Esophagus muscularis mucosa (tissue), 3 donors: ENCODE results near the gene CAMK1D.

Source experiments
- CTCF ChIP-seq, 3 experiments: fragments of 200-600 bp in 2 of 3; fragments of 450-650 bp in 1 of 3; sonication (generic) in 2 of 3; IDR thresholded peaks; one replicate each; pipeline ENCODE4 v1.5.1; 2017 to 2019; ENCODE audit warnings: antibody characterized with exemption in 3 of 3, mild to moderate bottlenecking in 2 of 3, moderate library complexity in 1 of 3
- POLR2A ChIP-seq: fragments of 450-650 bp; IDR thresholded peaks from one replicate; pipeline ENCODE4 v1.6.1; 2017; ENCODE audit warnings: antibody characterized with exemption, moderate library complexity, mild to moderate bottlenecking, low read depth
- POLR2AphosphoS5 ChIP-seq, 2 donors: sonication (generic); formaldehyde crosslinking; IDR thresholded peaks; one replicate each; pipeline ENCODE4 v1.6.1; 2017; ENCODE audit warnings: antibody characterized with exemption in 2 of 2

- TF ChIP-seq CTCF (IDR thresholded peaks at IDR 0.05), result no peak
- no peak for TF ChIP-seq POLR2AphosphoS5 (IDR thresholded peaks at IDR 0.05)
- no peak for TF ChIP-seq POLR2A
Observed at GRCh38 chr10:12823328-12823727, 474.0 kb downstream of the CAMK1D start.
